Upper lobe of left lung (tissue), 4 donors: ENCODE measurements around the gene DCAF6.

Experiments used
- CTCF ChIP-seq, 6 experiments: fragments of 450-650 bp in 4 of 6; fragments of 200-600 bp in 2 of 6; sonication (generic) in 2 of 6; IDR thresholded peaks; one replicate each; pipeline ENCODE4 v1.5.1; 2016 to 2019; ENCODE audit warnings: antibody characterized with exemption in 6 of 6
- EP300 ChIP-seq, 4 donors: sonication (generic); formaldehyde crosslinking; IDR thresholded peaks; one replicate each; pipeline ENCODE4 v1.5.1; 2017; ENCODE audit warnings: antibody characterized with exemption in 4 of 4, control low read depth in 2 of 4
- POLR2A ChIP-seq, 4 donors: fragments of 450-650 bp; IDR thresholded peaks; one replicate each; pipeline ENCODE4 v1.5.1; 2016 to 2017; ENCODE audit warnings: antibody characterized with exemption in 4 of 4, mild to moderate bottlenecking in 2 of 4
- POLR2AphosphoS5 ChIP-seq, 2 donors: sonication (generic); formaldehyde crosslinking; IDR thresholded peaks; one replicate each; pipeline ENCODE4 v1.5.1; 2017; ENCODE audit warnings: antibody characterized with exemption in 2 of 2

GRCh38 chr1:168057921-168058320, 121.4 kb downstream of the DCAF6 start:
- TF ChIP-seq CTCF (IDR thresholded peaks at IDR 0.05) (no peak), POLR2A (IDR thresholded peaks at IDR 0.05) (no peak), POLR2AphosphoS5 (IDR thresholded peaks at IDR 0.05) (no peak), EP300 (IDR thresholded peaks at IDR 0.05) (no peak)
